A172 (cell line): Measurements from ENCODE around the gene ZMIZ2. TPM values are rescaled to one million over a fixed set of nuclear protein-coding genes. Genes with fewer than 3 reads are reported as not detected.
A peak's percentile ranks its signal among the peaks of the same experiment; 100 is the strongest.
"Not testable (repeated sequence)": the region's sequence is repeated elsewhere in the genome, so short reads cannot be mapped to it uniquely, and the experiment has no call there.

Experiments
- DNase-seq: peaks from one replicate; pipeline ENCODE4 v3.0.0-alpha.2; 2015; ENCODE audit warnings: low spot score
- total RNA-seq: library from RNA; depleted of rRNA; stranded (reverse); fragments of >200 nt; shearing (Covaris generic); gene quantifications from 2 replicates; pipeline ENCODE4 v1.2.3, GENCODE V29; 2014

The ZMIZ2 gene
- total RNA-seq, 1 experiment from 2014 or later, result 13.9 TPM

- DNase-seq, result no peak
Observed at GRCh38 chr7:44772867-44773266, 24.2 kb downstream of the ZMIZ2 start.

- DNase-seq, result not testable (repeated sequence)
Observed at GRCh38 chr7:44774486-44774885, 25.8 kb downstream of the ZMIZ2 start.

GRCh38 chr7:44775383-44776107 is 26.9 kb downstream of the ZMIZ2 start:
- DNase-seq, result no peak

GRCh38 chr7:44776211-44776610 is 27.6 kb downstream of the ZMIZ2 start:
- DNase-seq, result no peak

GRCh38 chr7:44782460-44782859 is 33.8 kb downstream of the ZMIZ2 start:
- no peak for DNase-seq

- no peak for DNase-seq
Observed at GRCh38 chr7:44783407-44783806, 34.8 kb downstream of the ZMIZ2 start.

- DNase-seq, result no peak
Observed at GRCh38 chr7:44784364-44784763, 35.7 kb downstream of the ZMIZ2 start.

GRCh38 chr7:44785218-44785617 is 36.6 kb downstream of the ZMIZ2 start:
- not testable (repeated sequence) for DNase-seq

GRCh38 chr7:44787041-44787440 is 38.4 kb downstream of the ZMIZ2 start:
- no peak for DNase-seq

- DNase-seq, result no peak
Observed at GRCh38 chr7:44787762-44788161, 39.1 kb downstream of the ZMIZ2 start.

- no peak for DNase-seq
Observed at GRCh38 chr7:44789990-44790389, 41.3 kb downstream of the ZMIZ2 start.

- peak; percentile 57 for DNase-seq
Observed at GRCh38 chr7:44791278-44792219, 42.9 kb downstream of the ZMIZ2 start.

GRCh38 chr7:44793919-44794318 is 45.3 kb downstream of the ZMIZ2 start:
- no peak for DNase-seq

GRCh38 chr7:44794331-44794730 is 45.7 kb downstream of the ZMIZ2 start:
- DNase-seq, result no peak

GRCh38 chr7:44796034-44796503 is 47.4 kb downstream of the ZMIZ2 start:
- peak; percentile 66 for DNase-seq

- DNase-seq, result peak; percentile 94
Observed at GRCh38 chr7:44796504-44797328, 48.1 kb downstream of the ZMIZ2 start, which contains the start of gene PPIA. TSS of gene PPIA (plus strand) at chr7:44796681. CDS start at chr7:44796725, 44 bp downstream.

GRCh38 chr7:44797329-44798258 is 48.9 kb downstream of the ZMIZ2 start:
- DNase-seq, result peak; percentile 88

GRCh38 chr7:44798649-44799305 is 50.1 kb downstream of the ZMIZ2 start:
- no peak for DNase-seq

- DNase-seq, result no peak
Observed at GRCh38 chr7:44799939-44800338, 51.3 kb downstream of the ZMIZ2 start.

GRCh38 chr7:44801890-44802289 is 53.2 kb downstream of the ZMIZ2 start:
- DNase-seq, result peak; percentile 48
